ELR (cell line): Measurements from ENCODE around the gene NAV2.
"Not testable (repeated sequence)": the region's sequence is repeated elsewhere in the genome, so short reads cannot be mapped to it uniquely, and the experiment has no call there.

ENCODE experiments used
- DNase-seq: peaks from one replicate; pipeline ENCODE4 v3.0.0-alpha.2; 2015; ENCODE audit warnings: low read depth

Gene NAV2

GRCh38 chr11:20120134-20120925 lies 407.7 kb downstream of the NAV2 start:
- DNase-seq = no peak

DNA sequence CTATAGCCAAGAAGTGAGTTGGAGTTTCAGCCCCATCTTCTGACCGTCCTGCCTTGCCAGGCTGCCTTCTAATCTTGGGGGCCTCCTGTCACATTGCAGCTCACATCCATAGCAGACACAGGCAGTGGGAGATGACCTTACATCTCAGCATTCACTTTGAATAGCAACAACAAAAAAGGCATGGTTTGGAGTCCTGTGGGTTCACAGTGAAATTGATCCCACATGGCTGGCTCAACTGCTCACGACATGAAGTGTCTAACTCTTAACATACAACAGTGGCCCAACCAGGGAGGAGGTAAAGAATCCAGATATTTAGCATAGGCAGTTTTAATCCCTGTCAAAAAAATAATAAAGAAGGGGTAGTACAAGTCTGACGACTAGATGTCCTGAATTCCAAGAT lies 409.5 kb downstream of the NAV2 start:
- DNase-seq = no peak

GRCh38 chr11:20125927-20126326 lies 413.3 kb downstream of the NAV2 start:
- DNase-seq = peak; percentile 62

DNA sequence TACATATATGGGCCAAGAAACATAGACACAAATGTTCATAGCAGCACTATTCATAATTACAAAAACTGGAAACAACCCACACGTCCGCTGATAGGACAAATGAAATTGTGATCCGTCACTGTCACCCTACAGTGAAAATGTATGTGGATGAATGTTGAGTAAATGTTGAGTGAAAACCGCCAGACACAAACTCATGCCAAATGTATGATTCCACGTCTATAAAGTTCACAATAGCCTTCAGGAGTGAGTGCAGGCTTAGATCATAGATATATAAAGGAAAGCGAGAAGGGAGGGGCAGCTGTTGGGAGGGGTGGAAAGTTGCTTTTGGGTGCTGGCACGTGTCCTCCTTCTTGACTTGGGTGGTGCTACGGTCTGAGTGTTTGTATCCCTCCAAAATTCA lies 414.1 kb downstream of the NAV2 start:
- DNase-seq = no peak

GRCh38 chr11:20127671-20128527 lies 415.3 kb downstream of the NAV2 start:
- peak; percentile 74 for DNase-seq

DNA sequence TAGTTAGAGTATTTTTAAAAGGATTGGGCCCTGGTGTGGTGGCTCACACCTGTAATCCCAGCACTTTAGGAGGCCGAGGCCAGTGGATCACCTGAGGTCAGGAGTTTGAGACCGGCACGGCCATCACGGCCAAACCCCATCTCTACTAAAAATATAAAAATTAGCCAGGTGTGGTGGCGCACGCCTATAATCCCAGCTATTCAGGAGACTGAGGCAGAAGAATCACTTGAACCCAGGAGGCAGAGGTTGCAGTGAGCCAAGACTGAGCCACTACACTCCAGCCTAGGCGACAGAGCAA lies 415.8 kb downstream of the NAV2 start:
- not testable (repeated sequence) for DNase-seq

DNA sequence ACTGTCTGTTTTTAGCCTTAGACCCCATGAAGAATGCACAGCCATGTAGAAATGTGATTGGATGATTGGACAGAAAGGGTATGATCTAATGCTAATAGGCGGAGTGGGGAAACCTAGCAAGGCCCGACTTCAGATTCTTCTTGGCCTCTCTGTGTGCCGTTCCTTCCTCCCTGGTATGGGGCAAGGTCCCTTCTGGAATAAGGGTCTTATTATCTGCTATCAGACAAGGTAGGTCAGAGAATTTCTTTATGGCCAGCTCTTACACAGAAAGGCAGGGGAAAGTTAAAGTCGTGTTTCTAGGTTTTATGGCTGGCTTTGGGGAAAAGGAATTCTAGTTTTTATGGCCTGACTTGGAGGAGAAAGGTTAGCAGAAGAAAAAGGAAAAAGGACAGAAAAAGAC lies 417.0 kb downstream of the NAV2 start:
- no peak for DNase-seq

GRCh38 chr11:20131788-20132666 lies 419.4 kb downstream of the NAV2 start:
- peak; percentile 73 for DNase-seq

DNA sequence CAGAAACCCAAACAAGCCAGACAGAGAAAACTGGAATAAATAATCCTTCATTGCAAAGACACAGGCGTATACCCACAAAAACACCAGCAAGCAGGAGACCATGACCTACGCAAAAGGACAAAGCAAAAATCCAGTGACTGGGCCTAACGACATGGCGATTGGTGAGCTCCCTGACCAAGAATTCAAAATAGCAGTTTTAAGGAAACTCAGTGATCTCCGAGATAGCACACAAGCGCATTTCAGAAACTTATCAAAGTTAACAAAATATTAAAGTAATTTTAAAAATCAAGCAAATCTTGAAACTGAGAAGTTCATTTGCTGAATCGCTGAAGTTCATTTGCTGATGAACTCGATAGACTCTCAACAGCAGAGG lies 420.0 kb downstream of the NAV2 start:
- DNase-seq = no peak

DNA sequence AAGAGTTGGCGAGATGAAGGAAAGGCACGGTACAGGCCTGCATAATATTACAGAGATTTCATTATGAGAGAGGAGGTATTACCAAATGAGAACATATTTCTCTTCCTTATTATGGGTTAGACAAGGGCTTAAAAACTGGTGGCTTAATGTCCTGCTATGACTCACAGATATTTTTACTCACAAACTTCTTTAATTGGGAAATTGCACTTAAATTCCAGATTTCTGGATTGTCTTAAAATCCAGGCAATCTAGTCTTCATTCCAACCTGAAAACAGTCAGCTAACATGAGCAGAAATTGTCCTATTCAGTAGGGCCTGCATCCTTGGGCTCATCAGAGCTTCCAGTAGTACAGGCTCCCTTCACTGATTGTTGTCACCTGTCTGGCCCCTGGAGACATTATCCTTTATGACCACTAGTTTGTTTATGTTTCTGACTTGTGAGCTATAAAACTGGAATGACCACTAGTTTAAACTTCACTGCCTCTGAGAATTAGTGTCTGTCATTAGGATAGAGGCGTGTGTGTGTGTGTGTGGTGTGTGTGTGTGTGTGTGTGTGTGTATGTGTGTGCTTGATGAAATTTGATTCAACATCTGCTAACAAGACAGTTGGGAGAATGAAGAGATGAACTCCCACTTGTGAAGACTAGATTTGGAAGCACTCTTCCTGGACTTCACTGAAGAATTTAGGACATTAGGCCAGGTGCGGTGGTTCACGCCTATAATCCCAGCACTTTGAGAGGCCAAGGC lies 422.5 kb downstream of the NAV2 start:
- no peak for DNase-seq

- no peak for DNase-seq
Measured at GRCh38 chr11:20137637-20138036, 425.0 kb downstream of the NAV2 start.

DNA sequence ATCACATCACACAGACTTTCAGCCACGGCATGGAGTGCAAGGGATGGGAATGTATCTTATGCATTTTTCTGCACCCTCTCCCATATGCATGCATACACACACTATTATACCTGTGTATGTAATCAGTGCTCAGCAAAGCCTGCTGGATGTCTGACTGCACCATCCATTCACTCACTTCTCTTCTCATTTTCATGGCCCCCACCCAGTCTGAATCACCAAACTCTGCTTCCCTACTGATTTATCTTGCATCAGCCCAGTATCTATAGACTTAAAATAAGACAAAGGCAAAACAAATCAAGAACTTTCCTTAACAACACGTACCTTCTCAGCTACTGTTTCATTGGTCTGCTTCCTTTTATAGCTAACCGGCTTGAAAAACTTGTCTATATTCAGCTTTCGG lies 426.1 kb downstream of the NAV2 start:
- DNase-seq = no peak

GRCh38 chr11:20154381-20154780 lies 441.7 kb downstream of the NAV2 start:
- peak; percentile 46 for DNase-seq

DNA sequence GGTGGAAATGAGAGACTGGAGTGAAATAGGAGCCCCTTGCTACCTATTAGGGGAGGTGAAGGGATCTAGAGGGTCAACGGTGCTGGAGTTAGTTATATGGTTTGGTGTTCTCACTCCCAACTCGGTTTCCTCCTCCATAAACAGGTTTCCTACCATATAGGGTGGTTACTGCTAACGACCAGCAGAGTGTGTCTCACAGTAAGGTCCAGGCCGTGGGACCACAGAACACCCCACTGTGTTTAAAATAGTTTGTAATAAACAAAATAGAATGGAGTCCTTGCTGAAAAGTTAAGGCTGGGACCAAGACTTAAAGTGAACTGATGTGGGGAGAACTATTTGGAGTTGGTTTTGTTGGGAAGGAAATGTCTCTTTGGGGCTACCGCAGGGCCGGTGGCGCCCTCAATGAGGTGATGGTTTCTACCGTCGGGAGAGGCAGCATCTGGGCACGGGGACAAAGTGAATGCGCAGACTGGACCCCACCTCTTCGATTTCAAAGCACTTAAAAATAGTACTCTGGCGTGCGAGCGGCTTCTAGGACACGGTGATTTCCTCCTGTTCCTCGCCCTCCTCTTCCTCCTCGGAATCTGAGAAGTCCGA lies 443.1 kb downstream of the NAV2 start:
- no peak for DNase-seq

GRCh38 chr11:20156280-20156875 lies 443.7 kb downstream of the NAV2 start:
- no peak for DNase-seq

DNA sequence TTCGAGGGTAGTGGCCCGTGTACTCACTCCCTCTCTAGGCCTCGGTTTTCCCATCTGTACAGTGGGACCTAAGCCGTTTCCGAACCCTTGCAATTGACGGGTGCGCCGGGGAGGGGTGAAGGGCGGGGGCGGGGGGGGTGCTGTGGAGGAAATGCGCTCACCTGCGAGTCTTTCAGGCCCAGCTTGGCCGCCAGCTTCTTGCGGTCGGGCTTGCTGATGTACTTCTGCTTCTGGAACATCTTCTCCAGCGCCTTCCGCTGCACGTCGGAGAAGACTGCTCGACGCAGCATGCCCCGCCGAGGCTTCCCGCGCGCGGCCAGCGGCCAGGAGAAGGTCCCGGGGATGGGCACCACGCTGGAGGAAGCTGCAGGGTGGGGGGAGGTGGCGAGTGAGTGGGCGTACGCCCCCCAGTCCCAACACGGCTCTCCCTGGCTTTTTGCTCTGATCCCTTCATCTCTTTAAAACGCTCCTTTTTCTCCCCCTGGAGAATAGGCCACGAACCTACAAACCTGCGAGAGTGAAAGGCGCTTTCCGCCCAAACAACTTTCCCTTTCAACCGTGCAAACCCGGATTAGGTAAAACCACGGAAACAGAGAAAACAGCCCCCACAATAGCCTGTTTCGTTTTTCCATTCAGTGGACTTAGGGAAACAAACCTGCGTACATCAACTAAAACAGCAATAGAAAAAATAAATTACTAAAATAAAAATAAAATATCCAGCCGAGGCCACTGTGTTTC lies 444.4 kb downstream of the NAV2 start:
- no peak for DNase-seq

DNA sequence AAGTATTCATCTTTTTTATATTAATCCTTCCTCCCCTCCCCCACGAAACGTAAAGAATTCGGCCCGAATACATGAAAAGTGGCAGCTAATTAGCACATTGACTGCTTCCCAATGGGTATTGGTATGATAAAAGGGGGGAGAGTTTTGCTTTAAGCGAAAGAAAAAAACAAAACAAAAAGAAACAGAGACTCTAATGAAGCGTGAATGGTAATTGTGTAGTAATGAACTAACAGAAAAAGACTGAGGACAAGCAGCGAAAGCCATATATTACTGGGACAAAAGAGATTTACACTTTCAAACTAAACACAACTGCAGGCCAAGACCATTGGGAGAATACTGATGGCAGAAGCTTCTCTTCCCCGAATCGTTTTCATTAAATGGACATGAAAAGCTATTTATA lies 445.1 kb downstream of the NAV2 start:
- DNase-seq = no peak

- DNase-seq = peak; percentile 61
Measured at GRCh38 chr11:20158597-20159257, 446.1 kb downstream of the NAV2 start.

DNA sequence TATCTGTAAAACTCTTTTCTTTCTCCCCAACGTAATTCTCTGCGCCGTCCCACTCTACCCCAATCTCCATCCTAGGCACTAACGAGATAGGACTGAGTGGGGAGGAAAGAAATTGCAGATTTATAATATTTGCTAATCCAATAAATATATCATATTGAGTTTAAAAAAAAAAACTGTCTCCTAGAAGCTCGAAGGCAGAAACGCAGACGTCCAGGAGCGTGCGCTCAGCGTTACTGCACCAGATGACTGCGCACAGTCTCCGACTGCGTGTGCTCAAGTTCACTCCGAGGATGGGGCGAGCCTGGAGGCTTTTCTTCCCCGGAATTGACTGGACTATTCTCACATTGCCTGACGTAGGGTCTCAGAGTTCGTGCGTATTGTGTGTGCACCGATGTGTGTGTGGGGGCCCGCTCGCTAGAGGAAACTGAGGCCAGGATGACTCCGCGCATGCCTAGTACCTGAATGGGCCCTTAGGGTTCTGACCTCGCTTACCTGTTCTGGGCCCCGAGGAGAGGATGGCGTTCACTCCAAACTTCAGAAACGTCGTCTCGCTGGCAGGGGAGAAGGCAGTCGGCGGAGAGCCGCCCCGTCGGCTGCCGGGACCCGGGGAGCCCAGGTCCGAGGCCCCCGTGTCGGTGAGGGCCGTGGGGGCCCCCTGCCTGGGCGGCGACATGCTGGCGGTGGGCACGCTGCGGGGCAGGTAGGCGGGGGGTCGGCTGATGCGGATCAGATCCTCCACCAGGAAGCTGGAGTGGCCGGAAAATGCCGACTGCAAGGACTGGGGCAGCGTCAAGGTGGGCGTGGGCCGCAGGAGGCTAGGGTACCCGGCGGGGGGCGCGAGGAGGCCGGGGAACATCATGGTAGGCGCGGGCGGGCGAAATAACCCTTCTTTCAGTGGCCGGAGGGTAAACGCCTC lies 447.1 kb downstream of the NAV2 start:
- no peak for DNase-seq
